ENCODE measurements around the gene APOA5.
"Not testable (repeated sequence)": the region's sequence is repeated elsewhere in the genome, so short reads cannot be mapped to it uniquely, and the experiment has no call there.

APOA5 gene

DNA sequence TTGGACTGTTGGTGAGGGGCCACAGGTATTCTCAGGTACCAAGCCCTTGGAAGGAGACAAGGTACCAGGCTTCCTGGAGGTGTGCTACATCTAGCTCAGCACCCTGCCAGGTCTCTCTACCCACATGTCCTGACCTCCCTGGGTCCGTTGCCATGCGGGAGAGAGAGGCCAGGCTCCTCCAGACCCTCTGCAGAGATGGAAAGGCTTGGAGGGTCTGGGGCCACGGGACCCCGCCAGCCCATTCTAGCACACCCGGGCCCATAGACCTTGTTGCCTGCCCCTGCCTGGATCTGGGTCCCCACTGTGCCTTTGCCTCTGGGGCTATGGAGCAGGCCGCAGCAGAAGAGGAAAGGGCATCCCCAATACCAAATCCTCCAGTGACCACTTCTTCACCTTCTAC is 35.8 kb upstream of the APOA5 start:
- DNase-seq = no peak

DNA sequence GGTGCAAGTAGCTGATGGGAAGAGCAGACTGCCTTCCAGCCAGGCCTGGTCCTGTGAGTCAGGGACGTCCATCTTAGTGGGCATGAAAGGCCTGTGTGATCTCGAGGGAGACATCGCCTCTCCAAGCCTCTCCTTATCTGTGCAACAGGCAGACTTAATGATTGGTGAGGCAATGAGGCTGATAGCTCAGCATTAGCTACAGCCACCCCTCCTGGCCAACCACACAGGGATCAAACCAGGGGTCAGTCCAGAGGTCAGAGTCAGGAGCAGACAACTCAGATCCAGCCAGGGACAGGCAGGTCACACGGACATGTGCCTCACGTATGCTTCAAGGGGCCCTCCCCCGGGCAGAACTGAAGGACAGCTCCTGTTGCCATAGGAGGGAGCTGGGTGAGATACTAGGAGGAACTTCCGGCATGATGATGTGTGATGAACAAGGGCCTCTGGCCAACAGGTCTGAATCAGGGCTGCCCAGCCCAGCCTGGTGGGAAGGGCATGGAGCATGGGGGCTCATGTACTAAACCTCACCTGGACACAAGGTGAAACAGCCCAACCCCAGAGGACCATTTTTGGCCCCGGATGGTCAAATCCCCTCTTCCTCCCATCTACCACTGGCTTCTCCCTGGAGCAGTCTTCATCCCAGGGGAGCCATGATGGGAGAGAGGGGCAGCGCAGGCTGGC is 35.2 kb upstream of the APOA5 start:
- no peak for DNase-seq

DNA sequence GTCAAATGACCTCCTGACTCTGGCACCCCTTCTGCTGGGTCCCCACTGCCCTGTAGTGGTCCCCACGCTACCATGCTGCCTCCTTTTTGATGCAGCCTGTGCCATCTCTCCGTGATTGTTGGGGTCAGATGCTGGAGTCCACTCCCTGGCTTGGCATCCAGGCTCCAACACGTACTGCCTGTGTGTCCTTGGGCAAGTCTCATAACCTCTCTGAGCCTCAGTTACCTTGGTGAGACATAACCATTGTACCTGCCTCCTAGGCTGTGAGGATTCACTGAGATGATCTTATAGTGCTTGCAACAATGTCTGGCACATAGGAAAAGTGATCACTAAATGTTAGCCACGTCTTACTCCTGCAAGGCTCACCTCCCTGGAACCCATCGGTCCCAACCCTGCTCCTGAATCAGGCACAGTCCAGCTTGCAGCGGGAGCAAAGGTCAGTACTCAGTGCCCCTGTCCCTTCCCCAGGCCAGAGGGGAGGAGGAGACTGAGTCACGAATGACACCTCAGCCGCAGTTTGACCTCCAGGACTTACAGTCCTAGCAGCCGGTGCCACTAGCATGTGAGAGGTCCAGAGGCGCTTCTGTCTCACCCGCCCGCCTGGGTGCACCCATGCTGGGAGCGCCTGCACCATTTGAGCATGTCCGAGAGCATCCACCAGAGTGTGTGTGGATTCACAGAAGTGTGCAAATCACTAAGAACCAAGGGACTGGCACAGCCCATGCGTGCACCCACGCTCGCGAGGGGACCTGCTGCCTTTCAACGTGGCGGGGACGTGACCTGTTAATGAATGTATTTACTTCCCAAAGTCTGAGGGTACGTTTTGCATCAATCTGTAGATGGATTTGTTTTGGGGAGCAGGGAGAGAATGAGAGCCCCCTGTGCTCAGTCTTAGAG is 34.4 kb upstream of the APOA5 start:
- no peak for DNase-seq

DNA sequence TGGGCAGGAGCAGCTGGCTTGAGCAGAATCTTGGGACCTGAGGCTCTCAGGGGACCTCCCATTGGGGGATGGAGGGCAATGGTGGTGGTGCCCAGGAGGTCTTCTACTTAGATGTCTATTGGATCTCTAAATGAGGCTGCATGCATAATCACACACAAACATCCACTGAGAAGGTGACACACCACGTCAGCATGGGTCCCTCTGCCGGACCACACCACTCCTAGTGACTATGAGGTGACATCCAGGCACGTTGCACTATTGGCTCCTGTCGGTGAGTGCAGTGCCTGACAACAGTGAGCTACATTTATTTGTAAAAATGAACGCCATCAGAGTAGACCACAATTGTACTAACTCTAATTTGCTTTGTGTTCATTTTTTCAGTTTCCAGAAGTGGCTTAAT is 33.8 kb upstream of the APOA5 start:
- no peak for DNase-seq

DNA sequence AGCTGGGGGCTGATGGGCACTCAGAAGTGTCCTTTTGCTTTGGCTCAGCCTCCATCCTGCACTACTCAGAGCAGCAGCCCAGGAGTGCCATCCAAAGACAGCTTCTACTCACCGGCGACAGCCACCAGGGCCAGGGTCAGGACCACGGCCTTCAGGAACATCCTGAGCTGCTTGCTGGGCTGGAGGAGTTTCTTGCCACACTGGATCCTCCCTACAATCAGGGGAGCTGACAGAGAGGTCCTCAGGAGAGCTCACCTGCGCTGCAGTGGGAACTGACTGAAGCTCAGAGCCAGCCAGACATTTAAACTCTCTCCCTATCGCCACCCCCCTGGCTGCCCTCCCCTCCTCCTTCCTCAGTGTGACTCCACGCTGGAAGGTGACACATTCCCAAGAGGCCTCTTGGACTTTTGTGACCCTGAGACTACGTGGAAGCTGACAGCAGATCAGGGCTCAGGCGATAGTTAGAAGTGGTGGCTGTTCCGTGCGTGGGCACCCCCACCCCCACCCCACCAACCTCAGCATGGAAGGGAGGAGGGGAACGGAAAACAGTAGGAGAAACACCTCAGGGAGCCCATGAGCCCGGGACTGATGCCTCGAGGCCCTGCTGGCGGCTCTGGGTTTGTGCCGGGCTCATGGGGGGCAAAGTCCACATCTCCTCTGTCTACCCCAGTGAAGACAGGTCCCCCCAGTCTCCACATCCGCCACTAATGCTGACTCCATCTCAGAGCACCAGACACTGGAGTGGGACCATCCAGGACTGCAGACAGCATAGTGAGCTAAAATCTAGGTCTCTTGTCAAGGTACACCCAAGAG is 31.6 kb upstream of the APOA5 start, which contains the start of gene APOA4:
Gene APOA4, minus strand, starts transcription at position 274 of the 813 bp plus-strand sequence. Its CDS starts 113 bp downstream, at position 161.
- no peak for DNase-seq

DNA sequence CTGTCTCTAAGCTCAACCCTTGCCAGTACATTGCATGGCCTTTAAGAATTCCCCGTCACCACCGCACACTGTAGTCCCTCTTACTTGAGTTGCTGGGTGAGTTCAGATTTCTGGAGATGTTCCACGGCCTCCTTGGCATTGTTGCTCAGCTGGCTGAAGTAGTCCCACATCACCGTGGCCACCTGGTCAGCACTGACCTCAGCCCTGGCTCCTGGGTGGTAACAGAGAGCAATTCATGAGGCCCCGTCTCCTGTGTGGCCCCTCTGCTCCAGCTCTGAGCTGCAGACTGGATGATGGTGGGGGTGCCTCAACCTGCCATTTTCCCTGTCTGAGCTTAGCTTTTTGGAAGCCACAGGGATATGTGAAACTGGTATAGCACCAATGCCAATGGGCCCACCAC is 30.9 kb upstream of the APOA5 start:
- no peak for DNase-seq

DNA sequence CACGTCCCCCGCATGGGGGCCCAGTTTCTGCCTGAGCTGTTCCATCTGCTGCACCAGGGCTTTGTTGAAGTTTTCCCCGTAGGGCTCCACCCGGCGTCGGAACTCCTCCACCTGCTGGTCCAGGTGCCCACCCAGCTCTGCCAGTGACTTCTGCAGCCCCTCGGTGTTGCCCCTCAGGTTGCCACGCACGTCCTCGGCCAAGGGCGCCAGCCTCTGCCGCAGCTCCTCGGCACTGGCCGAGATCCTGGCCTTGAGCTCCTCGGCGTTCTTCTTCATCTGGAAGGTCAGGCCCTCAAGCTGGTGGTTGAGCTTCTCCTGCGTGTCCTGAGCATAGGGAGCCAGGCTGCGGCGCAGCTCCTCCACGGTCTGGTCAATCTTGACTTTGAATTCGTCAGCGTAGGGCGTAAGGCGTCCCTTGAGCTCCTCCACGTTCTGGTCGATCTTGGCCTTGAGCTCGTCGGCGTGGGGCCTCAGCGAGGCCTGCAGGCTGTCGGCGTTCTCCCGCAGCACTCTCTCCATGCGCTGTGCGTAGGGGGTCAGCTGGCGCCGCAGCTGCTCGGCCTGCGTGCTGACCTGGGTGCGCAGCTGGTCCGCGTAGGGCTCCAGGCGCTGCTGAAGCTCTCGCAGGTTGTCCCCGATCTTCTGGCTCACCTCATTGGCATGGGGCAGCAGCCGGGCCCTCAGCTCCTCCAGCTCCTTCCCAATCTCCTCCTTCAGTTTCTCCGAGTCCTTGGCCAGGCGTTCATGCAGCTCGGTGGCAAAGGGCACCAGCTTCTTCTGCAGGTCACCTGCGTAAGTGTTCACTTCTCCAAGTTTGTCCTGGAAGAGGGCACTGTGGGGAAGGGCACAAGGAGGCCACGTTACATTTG is 29.6 kb upstream of the APOA5 start:
- no peak for DNase-seq

DNA sequence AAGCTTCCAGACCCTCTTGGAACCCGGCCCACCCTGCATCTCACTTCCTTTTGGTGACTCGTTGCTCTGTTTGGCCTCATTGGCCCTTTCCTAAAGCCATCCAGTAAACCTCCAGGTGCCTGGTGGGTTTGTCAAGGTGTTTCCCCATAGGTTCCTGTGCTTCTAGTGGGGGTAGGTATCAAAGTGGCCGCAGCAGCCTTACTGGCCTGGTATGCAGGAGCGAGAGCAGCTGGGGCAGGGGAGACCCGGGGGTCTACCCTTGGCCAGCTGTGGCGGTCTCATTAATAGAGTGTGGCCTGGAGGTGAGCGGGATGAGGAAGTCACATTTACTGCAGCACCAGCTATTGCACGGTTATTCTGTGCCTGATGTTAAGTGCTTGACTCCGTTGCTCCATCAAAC is 27.4 kb upstream of the APOA5 start:
- no peak for DNase-seq

DNA sequence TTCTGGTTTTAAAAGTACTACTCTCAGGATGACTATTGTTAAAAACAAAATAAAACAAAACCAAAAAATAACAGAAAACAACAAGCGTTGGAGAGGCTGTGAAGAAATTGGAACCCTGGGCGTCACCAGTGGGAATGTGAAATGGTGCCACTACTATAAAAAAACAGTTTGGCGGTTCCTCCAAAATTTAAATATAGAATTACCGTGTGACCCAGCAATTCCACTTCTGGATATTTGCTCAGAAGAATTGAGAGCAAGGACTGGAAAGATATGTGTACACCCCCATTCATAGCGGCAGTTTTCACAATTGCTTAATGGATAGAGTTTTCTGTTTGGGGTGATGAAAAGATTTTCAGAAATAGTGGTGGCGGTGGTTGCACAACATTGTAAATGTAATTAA is 22.8 kb upstream of the APOA5 start:
- no peak for DNase-seq

DNA sequence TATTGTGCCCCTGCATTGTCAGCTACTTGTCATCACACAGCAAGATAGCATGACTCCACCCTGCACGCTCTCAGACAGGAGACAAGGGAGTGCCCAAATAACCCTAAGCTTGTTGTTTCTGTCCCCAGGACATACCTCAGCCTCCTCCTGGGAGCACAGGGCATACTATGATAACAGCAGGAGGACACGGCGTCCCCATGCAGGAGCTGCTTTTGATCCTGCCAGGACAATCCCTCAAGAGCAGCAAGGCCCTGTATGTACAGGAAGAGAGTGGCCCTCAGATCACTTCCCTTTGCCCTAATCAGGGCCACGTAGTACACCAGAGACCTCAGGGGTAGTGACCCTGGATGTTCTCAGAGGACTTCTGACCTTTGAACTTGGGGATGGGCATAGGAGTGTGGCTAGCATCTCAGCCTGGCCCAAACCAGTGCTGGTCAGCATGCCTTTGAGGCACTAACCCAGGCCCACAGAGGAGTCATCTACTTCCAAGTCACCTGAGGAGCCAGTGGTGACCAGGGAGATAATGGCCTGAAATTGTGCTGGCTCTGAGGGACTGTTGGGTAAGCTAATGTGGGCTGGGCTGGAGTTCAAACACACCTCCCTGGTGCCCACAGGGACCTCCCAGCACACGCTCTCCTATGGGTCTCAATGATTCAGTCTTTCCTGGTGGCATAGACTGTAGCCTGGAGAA is 22.2 kb upstream of the APOA5 start:
- no peak for DNase-seq

DNA sequence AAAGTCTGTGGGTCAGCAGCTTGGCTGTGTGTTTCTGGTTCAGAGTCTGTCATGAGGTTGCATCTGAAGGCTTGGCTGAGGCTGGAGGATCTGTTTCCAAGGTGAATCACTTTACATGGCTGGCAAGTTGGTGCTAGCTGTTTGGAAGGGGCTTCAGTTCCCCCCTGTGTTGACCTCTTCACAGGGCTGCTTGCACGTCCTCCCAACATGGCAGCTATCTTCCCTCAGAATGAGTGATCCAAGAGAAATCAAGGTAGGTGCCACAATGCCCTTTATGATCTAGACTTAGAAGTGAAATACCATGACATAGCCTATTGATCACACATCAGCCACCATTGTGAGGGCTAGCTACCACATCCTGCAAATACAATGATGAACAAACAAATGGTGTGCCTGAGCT is 21.5 kb upstream of the APOA5 start:
- DNase-seq = no peak

DNA sequence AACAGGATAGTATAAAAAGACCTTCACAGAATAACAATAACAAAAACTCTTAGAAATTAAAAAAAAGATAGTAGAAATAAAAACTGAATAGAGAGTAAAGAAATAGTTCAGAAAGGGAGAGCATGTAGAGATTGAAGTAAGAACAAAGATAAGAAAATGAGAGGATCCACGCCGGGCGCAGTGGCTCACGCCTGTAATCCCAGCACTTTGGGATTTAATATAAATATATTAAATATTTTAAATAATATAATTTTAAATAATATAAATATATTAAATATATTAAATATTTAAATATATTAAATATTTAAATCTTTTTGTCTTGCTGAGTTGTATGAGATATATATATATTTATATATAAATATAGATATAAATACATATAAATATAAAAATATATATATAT is 20.4 kb upstream of the APOA5 start:
- no peak for DNase-seq

DNA sequence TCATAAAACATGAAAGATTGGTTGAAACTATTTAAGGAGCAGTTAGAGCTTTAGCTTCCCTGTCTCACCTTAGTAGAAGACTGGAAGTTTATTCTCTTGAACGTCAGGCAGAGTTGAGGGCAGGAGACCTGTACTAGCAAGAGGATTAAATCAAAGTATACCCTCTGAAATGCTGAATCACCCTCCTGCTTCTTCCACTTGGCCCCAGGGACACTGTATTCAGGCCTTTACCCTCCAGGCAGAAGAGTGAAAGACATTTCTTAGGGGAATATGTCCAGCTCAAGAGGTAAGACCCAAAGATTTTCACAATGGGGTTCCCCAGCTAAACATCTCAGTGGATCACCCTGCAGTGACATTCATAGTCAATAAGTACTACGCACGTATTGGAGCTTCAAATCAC is 19.5 kb upstream of the APOA5 start:
- no peak for DNase-seq

DNA sequence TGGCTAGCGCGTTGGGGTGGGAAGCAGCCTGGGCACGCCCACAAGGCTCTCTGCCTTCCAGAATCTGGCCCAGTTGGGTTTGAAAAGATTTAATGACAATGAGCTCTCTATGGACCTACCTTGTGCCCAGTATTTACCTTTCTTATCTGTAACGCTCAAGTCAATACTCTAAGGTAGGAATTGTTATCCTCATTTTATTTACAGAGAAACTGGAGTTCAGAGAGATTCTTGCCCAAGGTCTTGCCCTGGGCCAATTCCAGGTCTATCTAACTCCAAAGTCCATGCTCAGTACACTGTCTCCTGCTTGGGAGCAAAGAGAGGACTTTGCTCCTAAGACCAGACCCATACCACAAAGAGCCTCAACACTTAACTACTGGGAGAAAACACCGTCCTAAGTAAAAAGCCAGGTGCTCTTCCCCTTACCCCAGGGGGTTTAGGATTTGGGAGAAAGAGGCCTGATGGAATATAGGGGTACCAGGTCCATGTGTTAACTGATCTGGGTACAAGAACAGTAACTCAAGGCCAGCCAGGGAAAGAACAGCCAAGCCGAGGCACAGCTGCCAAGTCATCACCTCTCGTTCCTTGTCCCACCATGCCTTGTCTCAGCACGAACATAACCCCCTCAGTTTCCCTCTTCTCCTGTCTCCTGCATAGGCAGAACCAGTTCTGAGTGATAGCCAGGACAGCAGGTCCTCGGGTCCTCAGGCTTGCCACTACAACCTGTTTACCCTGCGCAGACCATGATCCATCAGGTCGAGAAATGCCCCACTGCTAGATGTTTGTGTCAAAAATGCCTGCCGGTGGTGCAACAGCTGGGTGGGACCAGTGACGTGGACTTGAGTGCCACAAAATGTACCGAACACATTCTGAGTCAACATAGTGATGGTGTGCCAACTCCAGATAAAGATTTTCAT is 16.8 kb upstream of the APOA5 start:
- DNase-seq = no peak

DNA sequence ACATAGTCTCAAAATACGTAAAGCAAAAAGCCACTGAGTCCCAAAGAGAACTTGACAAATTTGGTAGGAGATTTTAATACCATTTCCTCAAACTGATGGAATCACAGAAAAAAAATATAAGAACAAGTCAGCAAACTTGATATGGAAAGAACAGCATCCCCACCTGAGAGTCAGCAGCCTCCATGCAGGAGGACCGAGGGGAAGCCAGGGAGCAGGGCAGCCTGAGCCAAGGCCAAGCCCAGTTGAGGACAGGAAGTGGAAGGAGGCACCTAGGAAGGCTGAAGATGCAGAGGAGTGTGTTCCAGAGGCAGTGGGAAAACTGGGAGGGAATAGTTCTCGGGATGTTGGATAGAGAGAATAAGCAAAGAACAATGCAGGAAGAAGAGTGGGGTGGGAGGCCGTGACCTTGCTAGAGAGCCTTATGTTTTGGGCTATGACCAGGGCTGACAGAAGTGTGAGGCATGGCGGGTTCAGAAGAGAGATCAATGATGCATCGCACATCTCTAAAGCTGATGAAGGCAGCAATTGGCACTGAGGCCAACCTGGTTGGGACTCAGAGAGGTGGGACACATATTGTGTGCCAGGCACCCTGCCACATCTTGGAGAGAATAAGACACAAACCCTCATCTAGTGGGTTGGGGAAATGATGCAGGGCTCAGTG is 16.1 kb upstream of the APOA5 start:
- DNase-seq = no peak

DNA sequence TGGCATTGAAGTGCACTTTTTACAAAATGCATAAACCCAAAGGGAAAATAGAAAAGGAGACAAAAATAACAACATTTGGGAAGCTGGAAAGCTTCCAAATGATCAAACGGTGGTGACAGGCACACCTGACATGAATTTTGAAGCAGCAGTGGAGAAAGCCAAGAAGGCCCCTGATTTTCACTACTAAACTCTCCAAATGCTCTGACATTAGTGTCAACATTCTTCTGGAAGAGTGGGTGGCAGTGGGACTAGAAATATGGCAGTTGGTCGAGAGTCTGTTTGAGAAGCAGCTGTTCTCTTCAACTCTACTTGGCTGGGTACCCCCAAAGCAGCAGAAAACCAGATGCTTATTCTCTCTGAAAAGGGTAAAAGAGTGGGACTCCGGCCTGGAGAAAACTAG is 12.3 kb upstream of the APOA5 start:
- no peak for DNase-seq

DNA sequence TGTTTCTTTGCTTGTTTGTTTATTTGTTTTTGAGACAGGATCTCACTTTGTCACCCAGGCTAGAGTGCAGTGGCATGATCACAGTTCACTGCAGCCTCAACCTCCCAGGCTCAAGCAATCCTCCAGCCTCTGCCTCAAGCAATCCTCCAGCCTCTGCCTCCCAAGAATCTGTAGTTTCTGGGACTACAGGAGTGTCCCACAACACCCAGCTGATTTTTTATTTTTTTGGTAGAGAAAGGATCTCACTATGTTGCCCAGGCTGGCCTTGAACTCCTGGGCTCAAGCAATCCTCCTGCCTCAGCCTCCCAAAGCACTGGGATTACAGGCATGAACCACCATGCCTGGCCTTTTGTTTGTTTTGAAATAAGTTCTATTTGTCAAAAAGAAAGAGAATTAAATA is 10.0 kb upstream of the APOA5 start:
- not testable (repeated sequence) for DNase-seq

DNA sequence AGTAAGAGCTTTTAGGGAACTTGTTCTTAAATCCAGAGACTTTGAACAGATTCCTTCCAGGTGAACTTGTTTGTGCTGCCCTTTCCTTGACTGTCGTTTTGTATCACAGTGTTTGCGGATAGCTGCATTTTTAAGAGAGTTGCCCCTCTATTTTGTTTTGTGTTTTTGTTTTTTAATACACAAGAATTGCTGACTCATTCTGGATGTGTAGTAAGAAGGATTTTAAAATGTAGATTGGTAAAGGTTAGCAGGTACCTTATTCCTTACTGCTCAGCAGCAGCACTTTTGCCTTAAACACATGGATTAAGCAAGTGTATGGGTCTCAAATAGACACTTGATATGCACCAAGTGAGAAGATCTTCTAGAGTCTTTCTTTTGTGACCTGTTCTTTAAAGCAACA is 8.9 kb upstream of the APOA5 start:
- no peak for DNase-seq

DNA sequence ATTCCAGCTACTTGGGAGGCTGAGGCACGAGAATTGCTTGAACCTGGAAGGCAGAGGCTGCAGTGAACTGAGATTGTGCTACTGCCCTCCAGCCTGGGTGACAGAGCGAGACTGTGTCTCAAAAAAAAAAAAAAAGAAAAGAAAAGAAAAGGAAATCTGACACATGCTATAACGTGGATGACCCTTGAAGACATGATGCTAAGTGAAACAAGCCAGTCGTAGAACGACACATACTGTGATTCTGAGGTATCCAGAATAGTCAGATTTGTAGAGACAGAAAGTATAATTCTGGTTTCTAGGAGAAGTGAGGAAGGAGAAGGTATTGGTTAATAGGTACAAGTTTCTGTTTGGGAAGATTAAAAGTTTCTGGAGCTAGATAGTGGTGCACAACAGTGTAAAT is 6.7 kb upstream of the APOA5 start:
- DNase-seq = no peak

DNA sequence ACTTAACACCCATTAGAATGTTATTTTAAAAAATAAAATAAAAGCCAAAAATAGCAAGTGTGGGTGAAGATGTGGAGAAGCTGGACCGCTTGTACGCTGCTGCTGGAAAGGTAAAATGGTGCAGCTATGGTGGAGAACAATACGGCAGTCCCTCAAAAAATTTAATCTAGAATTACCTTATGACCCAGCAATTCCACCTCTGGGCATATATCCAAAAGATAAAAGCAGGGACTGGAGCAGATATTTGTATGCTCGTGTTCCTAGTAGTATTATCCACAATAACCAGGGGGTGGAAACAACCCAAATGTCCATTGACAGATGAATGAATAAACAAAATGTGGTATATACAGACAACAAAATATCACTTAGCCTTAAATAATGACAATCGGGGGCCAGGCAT is 6.1 kb upstream of the APOA5 start:
- no peak for DNase-seq

Data from activated naive CD4-positive, alpha-beta T cell treated with Interleukin-2 at 50 U/mL for 16 hours (primary cell).